GM18951 (cell line): ENCODE results near the gene CACNA1A.
"Not testable (repeated sequence)": the region's sequence is repeated elsewhere in the genome, so short reads cannot be mapped to it uniquely, and the experiment has no call there.

Experiments
- POLR2A ChIP-seq: IDR thresholded peaks from 4 replicates; pipeline ENCODE4 v1.6.1; 2011; ENCODE audit warnings: mild to moderate bottlenecking; ENCODE audit not compliant: insufficient read length, insufficient read depth; ENCODE audit errors: extremely low read depth
- in situ Hi-C: fragments of 300-500 bp; cut with MboI; formaldehyde crosslinking; loops from one replicate; pipeline ENCODE4 v1.12.0; 2022; ENCODE audit warnings: low sequenced_read_pairs, mixed read lengths, inconsistent platforms; ENCODE audit not compliant: unreplicated experiment

The CACNA1A gene

GRCh38 chr19:13398182-13398581, 108.1 kb downstream of the CACNA1A start:
- in situ Hi-C loops, result no loop called here
- TF ChIP-seq POLR2A, result no peak

DNA sequence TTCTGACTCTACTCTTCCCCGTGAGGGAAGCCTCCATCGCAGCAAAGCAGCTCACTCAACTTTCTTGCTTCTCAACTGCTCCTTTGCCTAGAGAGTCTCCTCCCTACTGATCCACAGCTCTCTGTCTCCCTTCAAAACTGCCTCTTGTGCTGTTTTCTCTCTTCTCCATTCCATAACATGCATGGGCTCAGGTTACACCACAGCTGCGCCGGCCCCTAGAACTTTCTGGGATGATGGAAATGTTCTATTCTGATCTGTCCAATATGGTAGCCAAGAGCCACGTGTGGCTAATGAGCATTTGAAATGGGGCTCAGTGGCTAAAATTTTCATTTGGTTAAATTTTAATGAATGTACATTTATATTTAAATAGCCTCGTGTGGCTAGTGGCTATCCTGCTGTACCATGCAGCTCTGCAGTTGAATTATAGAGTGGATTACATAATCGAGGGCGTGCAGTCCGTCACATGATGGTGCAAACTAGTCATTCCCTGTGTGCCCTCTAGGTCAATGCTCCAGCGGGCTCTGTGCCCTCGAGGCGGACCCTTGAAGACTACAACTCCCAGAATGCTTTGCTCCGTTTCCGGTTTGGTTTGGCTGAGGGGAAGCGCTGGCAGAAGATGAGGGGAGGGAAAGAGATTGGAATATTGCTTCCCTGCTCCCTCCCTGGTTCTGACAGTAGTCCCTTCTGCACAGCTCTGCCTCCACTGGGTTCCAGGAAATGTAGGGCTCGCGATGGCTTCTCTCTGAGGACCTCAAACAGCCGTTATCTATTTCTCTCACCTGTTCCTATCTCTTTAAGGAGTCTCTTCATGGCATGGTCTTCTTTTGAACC, 109.8 kb downstream of the CACNA1A start:
- no peak for TF ChIP-seq POLR2A
- in situ Hi-C loops, result no loop called here

- no peak for TF ChIP-seq POLR2A
Measured at GRCh38 chr19:13382633-13382938, 123.7 kb downstream of the CACNA1A start.

DNA sequence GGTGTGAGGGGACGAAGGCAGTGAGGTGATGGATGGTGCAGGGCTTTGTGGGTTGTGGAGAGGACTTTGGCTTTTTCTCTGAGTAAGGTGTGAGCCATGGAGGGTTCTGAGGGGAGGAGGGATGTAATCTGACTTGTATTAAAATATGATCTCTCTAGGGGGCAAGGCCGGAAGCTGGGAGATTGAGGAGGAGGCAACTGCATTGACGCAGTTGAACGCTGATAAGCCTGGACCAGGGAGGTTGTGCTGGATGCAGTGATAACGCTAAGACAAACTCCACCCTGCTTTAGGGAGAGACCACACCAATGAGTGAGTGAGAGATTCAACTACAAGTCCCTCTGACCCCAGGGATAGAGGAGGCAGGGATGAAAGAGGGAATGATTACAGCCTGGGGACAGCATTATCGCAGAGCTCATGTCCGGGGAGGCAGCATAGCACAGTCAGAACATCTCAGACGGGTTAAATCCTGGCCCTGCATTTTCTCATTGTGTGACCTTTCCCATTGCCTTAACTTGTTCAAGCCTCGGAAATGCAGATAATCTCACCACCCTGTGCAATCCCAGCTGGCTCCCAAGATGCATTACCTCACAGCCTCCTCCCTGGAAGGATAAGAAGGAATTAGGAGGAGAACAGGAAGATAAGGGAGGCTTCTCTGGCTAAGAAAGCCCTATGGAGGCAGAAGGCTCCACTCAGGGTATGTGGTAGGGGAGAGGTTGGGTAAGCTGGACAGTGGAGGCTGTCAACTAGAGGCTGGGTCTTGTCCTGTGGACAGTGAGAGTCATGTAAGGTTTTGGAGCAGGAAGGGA, 124.2 kb downstream of the CACNA1A start:
- TF ChIP-seq POLR2A, result no peak
- in situ Hi-C loops, result no loop called here

More at GRCh38 chr19:13382633-13382938, 123.7 kb downstream of the CACNA1A start:
- in situ Hi-C loops, result no loop called here

GRCh38 chr19:13376537-13376936, 129.7 kb downstream of the CACNA1A start:
- no peak for TF ChIP-seq POLR2A
- in situ Hi-C loops, result no loop called here

GRCh38 chr19:13373599-13373998, 132.7 kb downstream of the CACNA1A start:
- no peak for TF ChIP-seq POLR2A
- in situ Hi-C loops, result no loop called here

DNA sequence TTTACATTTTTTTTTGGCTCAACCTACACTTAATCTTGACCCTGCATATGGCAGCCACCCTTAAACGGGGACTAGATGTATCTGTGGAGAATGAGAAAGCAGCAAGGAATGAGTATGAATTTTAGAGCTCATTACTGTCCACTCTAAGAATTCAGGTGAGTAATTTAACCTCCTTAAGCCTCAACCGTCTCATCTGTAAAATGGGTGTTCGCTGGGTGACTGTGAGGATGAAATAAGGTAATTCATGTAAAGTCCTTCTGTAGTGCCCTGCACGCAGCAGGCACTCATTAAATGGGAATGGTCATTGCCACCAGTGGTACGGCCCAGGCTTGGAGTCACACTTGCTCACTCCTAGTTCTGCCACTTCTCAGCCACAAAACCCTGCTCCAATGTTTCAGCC, 135.3 kb downstream of the CACNA1A start:
- in situ Hi-C loops, result no loop called here
- TF ChIP-seq POLR2A, result no peak

- no peak for TF ChIP-seq POLR2A
- in situ Hi-C loops, result no loop called here
Measured at GRCh38 chr19:13366529-13367143, 139.6 kb downstream of the CACNA1A start.

DNA sequence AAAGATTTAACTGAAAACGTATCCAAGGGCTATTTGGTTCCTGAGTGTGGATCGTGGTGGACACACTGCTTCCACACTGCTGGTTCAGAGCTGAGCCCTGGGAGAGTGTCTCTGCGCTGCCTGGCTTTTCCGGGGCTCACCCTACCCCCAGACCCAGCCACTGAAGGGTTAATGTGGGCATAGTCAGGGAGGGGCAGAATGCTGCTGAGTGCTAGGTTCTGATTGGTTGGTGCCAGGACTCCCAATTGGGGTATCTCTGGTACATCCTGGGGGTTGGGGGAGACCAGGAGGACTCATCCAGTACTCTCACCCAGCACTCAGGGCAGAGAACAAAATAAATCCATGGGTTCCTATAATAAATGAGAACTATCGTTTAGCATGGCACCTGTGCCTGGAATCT, 142.3 kb downstream of the CACNA1A start:
- in situ Hi-C loops, result no loop called here
- TF ChIP-seq POLR2A, result no peak

DNA sequence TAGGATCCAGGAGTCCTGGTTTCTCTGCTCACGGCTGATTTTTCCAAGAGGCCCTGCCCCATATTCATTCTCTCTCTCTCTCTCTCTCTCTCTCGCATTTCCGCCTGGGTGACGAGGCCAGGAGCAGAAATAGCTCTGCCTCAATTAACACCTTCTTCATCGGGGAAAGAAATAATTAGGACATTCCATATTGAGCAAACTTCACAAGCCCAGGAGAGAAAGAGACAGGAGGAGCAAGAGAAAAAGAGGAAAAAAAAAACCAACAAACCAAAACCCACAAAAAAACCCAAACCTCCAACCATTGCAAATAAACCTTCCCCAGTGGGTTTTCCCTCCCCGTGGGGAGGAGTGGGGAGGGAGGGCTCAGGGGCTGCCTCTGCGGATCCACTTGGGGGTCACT, 143.0 kb downstream of the CACNA1A start:
- in situ Hi-C loops, result no loop called here

GRCh38 chr19:13362668-13363067, 143.6 kb downstream of the CACNA1A start:
- in situ Hi-C loops, result no loop called here
- TF ChIP-seq POLR2A, result no peak

More for the DNA sequence above, 143.0 kb downstream of the CACNA1A start:
- no peak for TF ChIP-seq POLR2A

DNA sequence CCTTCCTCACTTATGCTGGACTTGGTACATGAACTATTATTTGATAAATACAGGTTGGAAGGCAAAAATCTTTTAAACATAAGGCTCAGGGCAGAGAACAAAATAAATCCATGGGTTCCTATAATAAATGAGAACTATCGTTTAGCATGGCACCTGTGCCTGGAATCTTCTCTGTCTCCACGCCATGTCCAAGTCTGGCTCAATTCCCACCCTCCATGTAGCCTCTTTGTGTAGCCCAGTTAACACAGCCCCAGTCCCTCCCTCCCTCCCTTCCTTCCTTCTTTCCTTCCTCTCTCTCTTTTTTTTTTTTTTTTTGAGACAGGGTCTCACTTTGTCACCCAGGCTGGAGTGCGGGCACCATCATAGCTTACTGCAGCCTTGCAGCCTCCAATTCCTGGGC, 144.6 kb downstream of the CACNA1A start:
- in situ Hi-C loops, result not testable (repeated sequence)

DNA sequence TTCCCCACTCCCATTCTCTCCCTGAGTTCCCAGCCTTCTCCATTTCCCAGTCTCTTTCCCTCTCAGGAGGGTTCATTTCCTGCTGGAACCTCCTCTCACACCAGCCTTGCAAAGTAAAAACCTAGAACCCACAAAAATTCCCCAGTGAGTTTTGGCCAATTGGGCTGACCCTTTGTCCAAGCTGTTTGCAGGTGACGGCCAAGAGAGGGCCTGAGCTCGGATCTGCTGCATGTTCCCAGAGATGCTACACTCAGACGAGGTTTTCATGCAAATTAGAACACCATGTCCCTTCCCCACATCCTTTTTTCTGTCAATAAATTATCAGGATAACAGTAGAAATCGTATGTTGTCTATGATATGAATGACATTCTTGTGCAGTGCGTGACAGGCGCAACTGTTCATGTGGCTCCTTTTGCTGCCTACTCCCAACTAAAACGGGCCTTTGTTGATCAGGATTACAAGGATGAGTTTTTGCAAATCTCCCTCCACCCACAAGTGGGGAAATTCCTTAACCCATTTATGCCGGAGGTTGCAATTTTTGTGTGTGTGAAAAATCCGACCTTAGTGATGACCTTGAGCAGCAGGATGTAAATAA, 149.5 kb downstream of the CACNA1A start:
- in situ Hi-C loops, result no loop called here
- no peak for TF ChIP-seq POLR2A
